ENCODE data around the gene PDE4B. TPM values are rescaled to one million over a fixed set of nuclear protein-coding genes. Genes with fewer than 3 reads are reported as not detected.

PDE4B gene
- polyA plus RNA-seq, 1 donor from 2014 or later = 135 TPM

DNA sequence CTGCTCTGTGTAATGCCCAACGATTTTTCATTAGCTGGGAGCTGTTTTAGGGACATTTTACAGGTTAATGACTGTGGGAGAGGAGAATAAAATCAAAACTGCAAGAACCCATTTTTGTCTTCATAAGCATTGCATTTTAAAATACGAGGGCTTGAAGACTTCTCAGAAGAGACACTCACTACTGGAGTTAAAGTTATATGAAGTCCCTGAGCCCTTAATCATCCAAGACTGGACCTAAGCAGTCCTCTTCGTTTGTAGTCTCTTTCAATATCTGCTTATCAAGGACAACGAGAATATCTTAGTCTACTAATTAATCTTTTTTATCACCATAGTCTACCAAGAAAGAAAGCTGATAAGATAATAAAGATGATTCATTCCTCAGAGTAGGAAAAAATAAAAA, 564.3 kb downstream of the PDE4B start:
- Histone ChIP-seq H3K27me3 (ENCODE audit: insufficient read depth, low read depth, low read length) (no peaks in the 10 kb centered on the region), H3K36me3 (ENCODE audit: insufficient read depth, low read length) (peaks cover 7% of the 10 kb centered on the region), H2AFZ (ENCODE audit: low read depth, low read length) (no peak overlapping the region), H3K79me2 (replicated peaks; ENCODE audit: insufficient read depth, low read length) (peaks cover 24% of the 10 kb centered on the region), H3K9ac (ENCODE audit: low read length) (peak overlapping the region; percentile 70), H4K20me1 (ENCODE audit: insufficient read depth) (no peaks in the 10 kb centered on the region), H3K4me3 (ENCODE audit: low read length) (peak overlapping the region; percentile 65), H3K4me2 (ENCODE audit: low read length) (peak overlapping the region; percentile 93), H3K9me2 (ENCODE audit: insufficient read depth, low read length) (no peaks in the 10 kb centered on the region), H3K27ac (ENCODE audit: low read length) (peak overlapping the region; percentile 85), H3F3A (ENCODE audit: insufficient read depth, low read length, poor library complexity, severe bottlenecking) (peaks cover 6% of the 10 kb centered on the region), H3K9me3 (ENCODE audit: low read length) (no peaks in the 10 kb centered on the region)
- TF ChIP-seq EZH2 (IDR thresholded peaks at IDR 0.05; ENCODE audit: borderline replicate concordance, insufficient read depth, low read length, poor library complexity, severe bottlenecking) (no peak), SMC3 (conservative IDR thresholded peaks at IDR 0.05; ENCODE audit: poor library complexity) (no peak), POLR2AphosphoS5 (IDR thresholded peaks at IDR 0.05) (no peak), EP300 (conservative IDR thresholded peaks at IDR 0.05; ENCODE audit: poor library complexity, severe bottlenecking) (peak; percentile 3), MXI1 (conservative IDR thresholded peaks at IDR 0.05; ENCODE audit: poor library complexity, severe bottlenecking) (no peak), RAD21 (conservative IDR thresholded peaks at IDR 0.05) (no peak)
- TF ChIP-seq, protein P1, sequence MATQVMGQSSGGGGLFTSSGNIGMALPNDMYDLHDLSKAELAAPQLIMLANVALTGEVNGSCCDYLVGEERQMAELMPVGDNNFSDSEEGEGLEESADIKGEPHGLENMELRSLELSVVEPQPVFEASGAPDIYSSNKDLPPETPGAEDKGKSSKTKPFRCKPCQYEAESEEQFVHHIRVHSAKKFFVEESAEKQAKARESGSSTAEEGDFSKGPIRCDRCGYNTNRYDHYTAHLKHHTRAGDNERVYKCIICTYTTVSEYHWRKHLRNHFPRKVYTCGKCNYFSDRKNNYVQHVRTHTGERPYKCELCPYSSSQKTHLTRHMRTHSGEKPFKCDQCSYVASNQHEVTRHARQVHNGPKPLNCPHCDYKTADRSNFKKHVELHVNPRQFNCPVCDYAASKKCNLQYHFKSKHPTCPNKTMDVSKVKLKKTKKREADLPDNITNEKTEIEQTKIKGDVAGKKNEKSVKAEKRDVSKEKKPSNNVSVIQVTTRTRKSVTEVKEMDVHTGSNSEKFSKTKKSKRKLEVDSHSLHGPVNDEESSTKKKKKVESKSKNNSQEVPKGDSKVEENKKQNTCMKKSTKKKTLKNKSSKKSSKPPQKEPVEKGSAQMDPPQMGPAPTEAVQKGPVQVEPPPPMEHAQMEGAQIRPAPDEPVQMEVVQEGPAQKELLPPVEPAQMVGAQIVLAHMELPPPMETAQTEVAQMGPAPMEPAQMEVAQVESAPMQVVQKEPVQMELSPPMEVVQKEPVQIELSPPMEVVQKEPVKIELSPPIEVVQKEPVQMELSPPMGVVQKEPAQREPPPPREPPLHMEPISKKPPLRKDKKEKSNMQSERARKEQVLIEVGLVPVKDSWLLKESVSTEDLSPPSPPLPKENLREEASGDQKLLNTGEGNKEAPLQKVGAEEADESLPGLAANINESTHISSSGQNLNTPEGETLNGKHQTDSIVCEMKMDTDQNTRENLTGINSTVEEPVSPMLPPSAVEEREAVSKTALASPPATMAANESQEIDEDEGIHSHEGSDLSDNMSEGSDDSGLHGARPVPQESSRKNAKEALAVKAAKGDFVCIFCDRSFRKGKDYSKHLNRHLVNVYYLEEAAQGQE (IDR thresholded peaks at IDR 0.05; ENCODE audit: borderline replicate concordance) = no peak

DNA sequence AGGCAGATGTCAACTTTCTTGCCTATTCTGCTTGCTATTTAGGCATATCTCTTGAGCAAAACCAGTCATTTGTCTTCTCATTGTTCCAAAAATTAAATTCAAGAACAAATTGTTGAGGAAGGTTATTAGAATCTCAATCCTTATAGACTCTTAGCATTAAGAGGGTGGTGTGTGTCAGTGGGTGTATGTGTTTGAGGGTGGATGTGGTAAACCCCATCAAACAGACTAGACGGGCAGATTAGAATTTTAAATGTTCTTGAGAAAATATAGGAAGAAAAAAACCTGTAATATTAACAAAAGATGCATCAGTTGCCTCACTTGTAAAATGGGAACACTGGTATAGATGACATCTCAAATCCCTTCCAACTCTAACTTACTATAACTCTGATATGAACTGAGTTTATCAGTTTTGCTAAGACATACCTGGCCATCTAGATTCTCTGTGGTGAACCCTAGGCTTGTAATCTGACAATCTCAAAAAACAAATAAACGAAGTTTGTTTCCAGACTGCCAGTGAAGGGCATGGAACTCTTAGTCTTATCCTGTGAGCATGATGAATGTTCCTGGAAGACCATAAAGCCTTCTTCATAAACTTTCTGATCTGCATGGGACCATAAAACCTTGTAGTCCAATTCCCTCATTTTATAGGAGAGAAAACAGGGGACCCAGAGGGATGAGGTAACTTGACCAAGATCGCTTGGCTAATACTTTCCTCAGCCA, 564.9 kb downstream of the PDE4B start:
- peak overlapping the region; percentile 85 for H3K27ac ChIP-seq (ENCODE audit: low read length)
- no peak overlapping the region for H2AFZ ChIP-seq (ENCODE audit: low read depth, low read length)
- TF ChIP-seq MXI1 (conservative IDR thresholded peaks at IDR 0.05; ENCODE audit: poor library complexity, severe bottlenecking) = no peak
- no peak for TF ChIP-seq POLR2AphosphoS5 (IDR thresholded peaks at IDR 0.05)
- TF ChIP-seq SMC3 (conservative IDR thresholded peaks at IDR 0.05; ENCODE audit: poor library complexity) = no peak
- no peak for TF ChIP-seq EZH2 (IDR thresholded peaks at IDR 0.05; ENCODE audit: borderline replicate concordance, insufficient read depth, low read length, poor library complexity, severe bottlenecking)
- TF ChIP-seq TAF1 (IDR thresholded peaks at IDR 0.05; ENCODE audit: low read depth) = no peak
- TF ChIP-seq, protein P2, sequence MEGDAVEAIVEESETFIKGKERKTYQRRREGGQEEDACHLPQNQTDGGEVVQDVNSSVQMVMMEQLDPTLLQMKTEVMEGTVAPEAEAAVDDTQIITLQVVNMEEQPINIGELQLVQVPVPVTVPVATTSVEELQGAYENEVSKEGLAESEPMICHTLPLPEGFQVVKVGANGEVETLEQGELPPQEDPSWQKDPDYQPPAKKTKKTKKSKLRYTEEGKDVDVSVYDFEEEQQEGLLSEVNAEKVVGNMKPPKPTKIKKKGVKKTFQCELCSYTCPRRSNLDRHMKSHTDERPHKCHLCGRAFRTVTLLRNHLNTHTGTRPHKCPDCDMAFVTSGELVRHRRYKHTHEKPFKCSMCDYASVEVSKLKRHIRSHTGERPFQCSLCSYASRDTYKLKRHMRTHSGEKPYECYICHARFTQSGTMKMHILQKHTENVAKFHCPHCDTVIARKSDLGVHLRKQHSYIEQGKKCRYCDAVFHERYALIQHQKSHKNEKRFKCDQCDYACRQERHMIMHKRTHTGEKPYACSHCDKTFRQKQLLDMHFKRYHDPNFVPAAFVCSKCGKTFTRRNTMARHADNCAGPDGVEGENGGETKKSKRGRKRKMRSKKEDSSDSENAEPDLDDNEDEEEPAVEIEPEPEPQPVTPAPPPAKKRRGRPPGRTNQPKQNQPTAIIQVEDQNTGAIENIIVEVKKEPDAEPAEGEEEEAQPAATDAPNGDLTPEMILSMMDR (IDR thresholded peaks at IDR 0.05; ENCODE audit: poor library complexity, severe bottlenecking) = no peak
- TF ChIP-seq, protein P1 (IDR thresholded peaks at IDR 0.05; ENCODE audit: borderline replicate concordance) = no peak
- TF ChIP-seq EP300 (conservative IDR thresholded peaks at IDR 0.05; ENCODE audit: poor library complexity, severe bottlenecking) = no peak
- no peak for TF ChIP-seq RAD21 (conservative IDR thresholded peaks at IDR 0.05)
- no peaks in the 10 kb centered on the region for H4K20me1 ChIP-seq (ENCODE audit: insufficient read depth)
- H3K4me2 ChIP-seq (ENCODE audit: low read length) = peak overlapping the region; percentile 93
- H3K79me2 ChIP-seq (replicated peaks; ENCODE audit: insufficient read depth, low read length) = peaks cover 24% of the 10 kb centered on the region
- H3K4me3 ChIP-seq (ENCODE audit: low read length) = peak overlapping the region; percentile 65
- peaks cover 10% of the 10 kb centered on the region for H3K36me3 ChIP-seq (ENCODE audit: insufficient read depth, low read length)
- H3K9ac ChIP-seq (ENCODE audit: low read length) = peak overlapping the region; percentile 70
- H3K9me3 ChIP-seq (ENCODE audit: low read length) = no peaks in the 10 kb centered on the region
- H3K9me2 ChIP-seq (ENCODE audit: insufficient read depth, low read length) = no peaks in the 10 kb centered on the region
- peaks cover 6% of the 10 kb centered on the region for H3F3A ChIP-seq (ENCODE audit: insufficient read depth, low read length, poor library complexity, severe bottlenecking)
- no peaks in the 10 kb centered on the region for H3K27me3 ChIP-seq (ENCODE audit: insufficient read depth, low read depth, low read length)

All from neural cell (in vitro differentiated cells).